SH-SY5Y (cell line): ENCODE results near the gene RPL12.

ENCODE experiments used
- GATA2 ChIP-seq: IDR thresholded peaks from 2 replicates; pipeline ENCODE4 v1.6.1; 2011; ENCODE audit warnings: mild to moderate bottlenecking, low read depth, low read length
- GATA3 ChIP-seq: IDR thresholded peaks from 2 replicates; pipeline ENCODE4 v1.6.1; 2011; ENCODE audit warnings: low read depth, mild to moderate bottlenecking, low read length, moderate library complexity

GRCh38 chr9:127449332-127449966, 1.8 kb downstream of the RPL12 start:
- TF ChIP-seq GATA2 (no peak), GATA3 (no peak)
